Breast epithelium (tissue), 3 donors: ENCODE data around the gene SNTB2.

ENCODE experiments used
- CTCF ChIP-seq, 3 donors: fragments of 450-650 bp; IDR thresholded peaks; one replicate each; pipeline ENCODE4 v1.5.1; 2016 to 2017; ENCODE audit warnings: antibody characterized with exemption in 3 of 3, mild to moderate bottlenecking in 3 of 3, moderate library complexity in 3 of 3
- POLR2A ChIP-seq: fragments of 450-650 bp; IDR thresholded peaks from one replicate; pipeline ENCODE4 v1.6.1; 2016; ENCODE audit warnings: antibody characterized with exemption, mild to moderate bottlenecking, moderate library complexity
- POLR2AphosphoS5 ChIP-seq, 3 donors: sonication (generic); formaldehyde crosslinking; IDR thresholded peaks; one replicate each; pipeline ENCODE4 v1.6.1; 2017; ENCODE audit warnings: antibody characterized with exemption in 3 of 3

- TF ChIP-seq POLR2AphosphoS5 (IDR thresholded peaks at IDR 0.05) (no peak), CTCF (IDR thresholded peaks at IDR 0.05) (no peak), POLR2A (no peak)
Observed at GRCh38 chr16:69320740-69321073, 133.7 kb downstream of the SNTB2 start.
